Measurements from ENCODE around the gene FAAH. TPM values are rescaled to one million over a fixed set of nuclear protein-coding genes. Genes with fewer than 3 reads are reported as not detected.

FAAH gene
- total and polyA plus RNA-seq, 8 donors: 25.3 to 419 (median 47.4) TPM

DNA sequence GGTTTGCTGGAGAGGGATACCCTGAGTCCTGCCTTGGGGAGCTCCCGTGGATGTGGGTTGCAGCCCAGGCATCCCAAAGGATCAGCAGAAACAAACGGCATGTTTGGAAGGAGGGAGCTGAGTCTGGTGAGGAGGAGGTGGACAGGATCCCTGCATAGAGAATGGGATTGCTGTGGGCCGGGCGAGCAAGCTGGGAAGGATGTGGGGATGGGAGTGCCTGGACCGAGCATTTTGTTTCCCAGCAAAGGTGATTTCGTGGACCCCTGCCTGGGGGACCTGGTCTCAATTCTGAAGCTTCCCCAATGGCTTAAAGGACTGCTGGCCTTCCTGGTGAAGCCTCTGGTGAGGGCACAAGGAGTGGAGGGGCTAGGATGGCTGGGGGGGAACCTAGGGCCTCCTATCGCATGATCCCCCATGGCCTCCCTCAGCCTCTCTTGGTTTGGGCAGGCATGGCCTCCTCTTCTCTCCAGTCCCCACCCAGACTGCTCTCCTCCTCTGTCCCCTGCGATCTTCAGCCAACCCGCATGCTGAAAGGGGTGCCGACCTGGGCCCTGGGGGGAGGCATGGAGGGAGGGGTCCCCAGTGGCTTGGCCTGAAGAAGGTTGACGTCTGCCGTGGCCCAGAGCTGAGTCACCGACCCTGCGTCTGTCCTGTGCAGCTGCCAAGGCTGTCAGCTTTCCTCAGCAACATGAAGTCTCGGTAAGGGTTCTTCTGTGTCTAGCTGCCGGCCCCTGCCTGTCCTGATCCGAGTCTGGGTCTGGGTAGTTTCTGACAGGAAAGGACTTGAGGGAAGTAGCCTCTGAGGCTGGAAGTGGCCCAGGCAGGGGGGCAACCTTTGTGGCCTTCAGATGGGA, 16.3 kb downstream of the FAAH start:
- WGBS, 5 donors: 88 to 93% (median 90%) methylated on average over 17 of the region's 17 CpGs
- no peak overlapping the region for H3K27ac ChIP-seq
- H3K27me3 ChIP-seq: no peaks in the 10 kb centered on the region
- H3K4me1 ChIP-seq: peaks cover 5 to 16% (median 9%) of the 10 kb centered on the region in 4 donors
- no peak for DNase-seq
- intact Hi-C loops (cut with DNase I; ENCODE audit: low total_unique reads): no loop called here
- no peaks in the 10 kb centered on the region for H3K9me3 ChIP-seq
- TF ChIP-seq, protein P1, sequence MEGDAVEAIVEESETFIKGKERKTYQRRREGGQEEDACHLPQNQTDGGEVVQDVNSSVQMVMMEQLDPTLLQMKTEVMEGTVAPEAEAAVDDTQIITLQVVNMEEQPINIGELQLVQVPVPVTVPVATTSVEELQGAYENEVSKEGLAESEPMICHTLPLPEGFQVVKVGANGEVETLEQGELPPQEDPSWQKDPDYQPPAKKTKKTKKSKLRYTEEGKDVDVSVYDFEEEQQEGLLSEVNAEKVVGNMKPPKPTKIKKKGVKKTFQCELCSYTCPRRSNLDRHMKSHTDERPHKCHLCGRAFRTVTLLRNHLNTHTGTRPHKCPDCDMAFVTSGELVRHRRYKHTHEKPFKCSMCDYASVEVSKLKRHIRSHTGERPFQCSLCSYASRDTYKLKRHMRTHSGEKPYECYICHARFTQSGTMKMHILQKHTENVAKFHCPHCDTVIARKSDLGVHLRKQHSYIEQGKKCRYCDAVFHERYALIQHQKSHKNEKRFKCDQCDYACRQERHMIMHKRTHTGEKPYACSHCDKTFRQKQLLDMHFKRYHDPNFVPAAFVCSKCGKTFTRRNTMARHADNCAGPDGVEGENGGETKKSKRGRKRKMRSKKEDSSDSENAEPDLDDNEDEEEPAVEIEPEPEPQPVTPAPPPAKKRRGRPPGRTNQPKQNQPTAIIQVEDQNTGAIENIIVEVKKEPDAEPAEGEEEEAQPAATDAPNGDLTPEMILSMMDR (IDR thresholded peaks at IDR 0.05): no peak
- TF ChIP-seq POLR2A (IDR thresholded peaks at IDR 0.05) (no peak), EP300 (IDR thresholded peaks at IDR 0.05) (no peak), POLR2AphosphoS5 (IDR thresholded peaks at IDR 0.05) (no peak)
- peaks cover 5 to 61% (median 58%) of the 10 kb centered on the region in 4 donors for H3K36me3 ChIP-seq
- H3K4me3 ChIP-seq: no peak overlapping the region

DNA sequence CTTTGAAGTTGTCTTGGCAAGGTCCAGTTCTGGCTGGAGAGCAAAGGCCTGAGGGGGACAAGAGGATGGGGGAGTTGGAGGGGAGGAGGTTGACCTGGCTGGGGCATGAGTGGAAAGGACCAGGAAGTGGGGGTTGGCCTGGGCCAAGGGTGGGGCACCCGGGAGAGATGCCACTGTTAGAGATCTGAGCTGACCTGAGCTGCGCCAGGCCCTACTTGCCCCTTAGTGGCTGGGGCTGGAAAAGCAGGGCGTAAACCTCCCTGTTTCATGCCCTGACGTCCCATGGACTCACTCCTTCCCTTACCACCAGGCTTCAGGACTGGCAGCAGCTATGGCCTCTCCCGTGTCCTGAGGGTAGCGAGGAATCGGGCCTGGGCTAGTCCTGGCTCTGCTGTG, 16.9 kb downstream of the FAAH start:
- Histone ChIP-seq H3K4me3 (no peak overlapping the region), H3K27me3 (no peaks in the 10 kb centered on the region), H3K9me3 (no peaks in the 10 kb centered on the region), H3K4me1 (peaks cover 3 to 9% (median 6%) of the 10 kb centered on the region in 4 donors), H3K36me3 (peaks cover 5 to 61% (median 58%) of the 10 kb centered on the region in 4 donors), H3K27ac (no peak overlapping the region)
- 83 to 90% (median 83%) methylated on average over 6 to 7 of the region's 7 CpGs for WGBS, 5 donors
- TF ChIP-seq, protein P1 (IDR thresholded peaks at IDR 0.05): no peak
- TF ChIP-seq POLR2AphosphoS5 (IDR thresholded peaks at IDR 0.05): no peak
- no peak for TF ChIP-seq POLR2A (IDR thresholded peaks at IDR 0.05)
- TF ChIP-seq EP300 (IDR thresholded peaks at IDR 0.05): no peak
- DNase-seq: no peak
- intact Hi-C loops (cut with DNase I; ENCODE audit: low total_unique reads): no loop called here

DNA sequence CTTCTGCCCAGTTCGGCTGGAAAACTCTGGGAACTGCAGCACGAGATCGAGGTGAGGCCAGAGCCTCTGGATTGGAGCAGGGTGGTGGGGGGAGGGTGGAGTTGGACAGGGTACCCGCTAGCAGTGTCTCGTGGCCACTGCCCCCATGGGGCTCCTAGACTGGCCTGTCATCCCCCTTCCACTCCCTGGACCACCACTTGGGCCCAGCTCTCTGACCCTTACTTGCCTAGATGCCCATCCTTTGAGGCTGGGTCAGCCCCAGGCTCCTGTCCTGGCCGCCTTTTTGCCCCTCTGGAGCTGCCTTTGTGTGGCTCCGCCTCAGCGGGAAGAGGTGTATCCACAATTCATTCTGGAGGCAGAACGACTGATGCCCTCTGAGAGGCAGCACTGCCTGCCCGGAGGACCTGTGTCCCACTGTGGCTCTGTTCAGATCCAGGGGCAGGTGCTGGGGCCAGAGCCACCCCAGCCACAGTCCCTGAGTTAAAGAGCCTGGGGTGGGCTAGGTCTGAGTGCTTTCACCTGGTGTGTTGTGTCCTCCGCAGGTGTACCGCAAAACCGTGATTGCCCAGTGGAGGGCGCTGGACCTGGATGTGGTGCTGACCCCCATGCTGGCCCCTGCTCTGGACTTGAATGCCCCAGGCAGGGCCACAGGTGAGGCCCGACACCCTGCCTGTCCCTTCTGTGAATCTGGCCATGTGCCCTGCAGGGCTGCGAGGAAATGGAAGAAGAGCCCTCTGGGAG, 17.7 kb downstream of the FAAH start:
- intact Hi-C loops (cut with DNase I; ENCODE audit: low total_unique reads): no loop called here
- peaks cover 5 to 61% (median 58%) of the 10 kb centered on the region in 4 donors for H3K36me3 ChIP-seq
- H3K4me3 ChIP-seq: no peak overlapping the region
- no peak overlapping the region for H3K27ac ChIP-seq
- no peak for TF ChIP-seq POLR2AphosphoS5 (IDR thresholded peaks at IDR 0.05)
- TF ChIP-seq POLR2A (IDR thresholded peaks at IDR 0.05): no peak
- TF ChIP-seq, protein P1 (IDR thresholded peaks at IDR 0.05): no peak
- TF ChIP-seq EP300 (IDR thresholded peaks at IDR 0.05): no peak
- DNase-seq: no peak
- WGBS, 5 donors: 84 to 92% (median 89%) methylated on average over 10 to 16 of the region's 16 CpGs
- H3K27me3 ChIP-seq: no peaks in the 10 kb centered on the region
- H3K4me1 ChIP-seq: peaks cover 0 to 3% (median under 1%) of the 10 kb centered on the region in 4 donors
- H3K9me3 ChIP-seq: no peaks in the 10 kb centered on the region

DNA sequence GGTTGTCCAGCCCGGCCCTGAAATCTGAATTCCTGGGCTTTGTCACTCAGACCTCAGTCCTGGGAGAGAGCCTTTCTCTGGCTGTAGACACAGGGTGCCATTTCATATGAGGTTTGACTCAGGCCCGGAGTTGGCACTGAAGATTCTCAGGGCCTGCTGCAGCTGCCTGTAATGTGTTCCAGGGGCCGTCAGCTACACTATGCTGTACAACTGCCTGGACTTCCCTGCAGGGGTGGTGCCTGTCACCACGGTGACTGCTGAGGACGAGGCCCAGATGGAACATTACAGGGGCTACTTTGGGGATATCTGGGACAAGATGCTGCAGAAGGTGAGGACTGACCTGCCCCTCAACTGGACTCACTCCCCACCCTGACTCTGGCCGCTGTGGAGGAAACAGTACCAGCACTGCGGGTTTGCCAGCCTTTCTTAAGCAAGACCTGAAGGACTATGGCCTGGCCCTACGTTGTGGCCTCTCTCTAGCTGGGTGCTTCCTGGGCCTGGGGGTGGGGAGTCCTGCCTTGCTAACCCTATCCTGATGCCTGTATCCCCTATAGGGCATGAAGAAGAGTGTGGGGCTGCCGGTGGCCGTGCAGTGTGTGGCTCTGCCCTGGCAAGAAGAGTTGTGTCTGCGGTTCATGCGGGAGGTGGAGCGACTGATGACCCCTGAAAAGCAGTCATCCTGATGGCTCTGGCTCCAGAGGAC, 18.9 kb downstream of the FAAH start:
- H3K4me1 ChIP-seq: no peaks in the 10 kb centered on the region
- no peaks in the 10 kb centered on the region for H3K27me3 ChIP-seq
- DNase-seq: no peak
- peaks cover 5 to 59% (median 56%) of the 10 kb centered on the region in 4 donors for H3K36me3 ChIP-seq
- no peak overlapping the region for H3K27ac ChIP-seq
- WGBS, 5 donors: 75 to 85% (median 84%) methylated on average over 10 to 13 of the region's 13 CpGs
- intact Hi-C loops (cut with DNase I; ENCODE audit: low total_unique reads): no loop called here
- H3K4me3 ChIP-seq: no peak overlapping the region
- H3K9me3 ChIP-seq: no peaks in the 10 kb centered on the region
- TF ChIP-seq POLR2AphosphoS5 (IDR thresholded peaks at IDR 0.05) (no peak), POLR2A (IDR thresholded peaks at IDR 0.05) (no peak), EP300 (IDR thresholded peaks at IDR 0.05) (no peak)
- TF ChIP-seq, protein P1 (IDR thresholded peaks at IDR 0.05): no peak
